ENCODE data around the gene SNTA1. TPM values are rescaled to one million over a fixed set of nuclear protein-coding genes. Genes with fewer than 3 reads are reported as not detected.
"Not testable (repeated sequence)": the region's sequence is repeated elsewhere in the genome, so short reads cannot be mapped to it uniquely, and the experiment has no call there.

The SNTA1 gene
- total RNA-seq, 1 donor from 2014 or later, result 108 TPM

DNA sequence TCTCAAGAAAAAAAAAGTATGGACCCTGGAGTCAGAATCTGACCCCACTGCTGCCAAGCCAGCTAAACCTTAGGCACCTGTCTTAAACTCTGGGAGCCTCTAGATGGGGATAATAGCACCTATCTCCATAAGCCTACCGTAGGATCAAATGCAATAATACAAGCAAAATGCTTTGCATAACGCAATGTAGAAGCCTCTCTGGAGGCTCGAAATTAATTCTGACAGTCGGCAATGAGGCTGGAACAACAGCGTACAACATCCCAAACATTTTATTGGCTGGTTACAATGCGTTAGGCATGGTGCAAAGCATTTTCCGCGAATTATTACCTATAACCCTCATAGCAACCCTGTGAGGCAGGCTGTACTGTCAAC is 42.8 kb downstream of the SNTA1 start:
- intact Hi-C loops (cut with DNase I), result loop anchor here (5.0 kb wide), 2 partner anchors 42 to 87 kb away; partner anchors contain the start of gene SNTA1
- Histone ChIP-seq H3K4me1 (peaks cover 6 to 17% of the 10 kb centered on the region in 2 donors), H3K9me3 (no peaks in the 10 kb centered on the region), H3K27me3 (no peaks in the 10 kb centered on the region), H3K27ac (peak overlapping the region; percentile 56 to 61), H3K36me3 (peaks cover 2 to 11% of the 10 kb centered on the region in 2 donors), H3K4me3 (peak overlapping the region; percentile 76 to 94)
- no peak for DNase-seq (ENCODE audit: low spot score in 2 of 2)
- peak in 1 of 3 experiments; percentile 26 for TF ChIP-seq CTCF (IDR thresholded peaks at IDR 0.05)

- H3K4me1 ChIP-seq, result peaks cover 6 to 17% of the 10 kb centered on the region in 2 donors
- H3K27ac ChIP-seq, result no peak overlapping the region
- no peak for TF ChIP-seq CTCF (IDR thresholded peaks at IDR 0.05)
- intact Hi-C loops (cut with DNase I), result loop anchor here (5.0 kb wide), 2 partner anchors 42 to 87 kb away; partner anchors contain the start of gene SNTA1
- H3K36me3 ChIP-seq, result peaks cover 6 to 20% of the 10 kb centered on the region in 2 donors
- DNase-seq (ENCODE audit: low spot score in 2 of 2), result no peak
- no peaks in the 10 kb centered on the region for H3K27me3 ChIP-seq
- peak overlapping the region; percentile 76 to 94 for H3K4me3 ChIP-seq
- no peaks in the 10 kb centered on the region for H3K9me3 ChIP-seq
These were observed 43.6 kb downstream of the SNTA1 start for GRCh38 chr20:33399924-33400323.

- H3K4me3 ChIP-seq, result no peak overlapping the region
- peak in 1 of 3 experiments; percentile 5 for TF ChIP-seq CTCF (IDR thresholded peaks at IDR 0.05)
- no peaks in the 10 kb centered on the region for H3K9me3 ChIP-seq
- DNase-seq (ENCODE audit: low spot score in 2 of 2), result no peak
- H3K27me3 ChIP-seq, result no peaks in the 10 kb centered on the region
- H3K27ac ChIP-seq, result no peak overlapping the region
- H3K36me3 ChIP-seq, result peaks cover 25 to 62% of the 10 kb centered on the region in 2 donors
- intact Hi-C loops (cut with DNase I), result no loop called here
- peaks cover 0 to 3% of the 10 kb centered on the region in 2 donors for H3K4me1 ChIP-seq
These were observed 48.8 kb downstream of the SNTA1 start for GRCh38 chr20:33394718-33395117.

DNA sequence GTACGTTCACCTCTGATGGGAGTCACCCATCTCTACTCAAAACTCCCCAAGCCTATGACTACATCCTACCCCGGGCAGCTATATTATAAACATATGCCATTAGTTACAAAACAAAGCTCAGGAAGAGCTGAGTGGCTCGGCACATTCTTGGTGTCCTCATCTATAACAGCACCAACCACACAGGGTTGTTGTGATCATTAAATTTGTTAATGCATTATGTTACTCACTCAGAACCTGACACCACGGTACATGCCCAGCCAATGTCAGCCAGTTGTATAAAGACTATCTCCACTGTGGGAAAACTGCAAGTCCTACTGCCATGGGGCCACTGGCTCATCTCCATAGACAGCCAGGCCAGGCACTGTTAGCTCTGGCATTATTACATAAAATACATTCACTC is 50.0 kb downstream of the SNTA1 start:
- intact Hi-C loops (cut with DNase I), result no loop called here
- H3K36me3 ChIP-seq, result peaks cover 28 to 65% of the 10 kb centered on the region in 2 donors
- no peaks in the 10 kb centered on the region for H3K9me3 ChIP-seq
- H3K4me1 ChIP-seq, result no peaks in the 10 kb centered on the region
- H3K27ac ChIP-seq, result no peak overlapping the region
- TF ChIP-seq CTCF (IDR thresholded peaks at IDR 0.05), result no peak
- no peak for DNase-seq (ENCODE audit: low spot score in 2 of 2)
- no peaks in the 10 kb centered on the region for H3K27me3 ChIP-seq
- H3K4me3 ChIP-seq, result no peak overlapping the region

DNA sequence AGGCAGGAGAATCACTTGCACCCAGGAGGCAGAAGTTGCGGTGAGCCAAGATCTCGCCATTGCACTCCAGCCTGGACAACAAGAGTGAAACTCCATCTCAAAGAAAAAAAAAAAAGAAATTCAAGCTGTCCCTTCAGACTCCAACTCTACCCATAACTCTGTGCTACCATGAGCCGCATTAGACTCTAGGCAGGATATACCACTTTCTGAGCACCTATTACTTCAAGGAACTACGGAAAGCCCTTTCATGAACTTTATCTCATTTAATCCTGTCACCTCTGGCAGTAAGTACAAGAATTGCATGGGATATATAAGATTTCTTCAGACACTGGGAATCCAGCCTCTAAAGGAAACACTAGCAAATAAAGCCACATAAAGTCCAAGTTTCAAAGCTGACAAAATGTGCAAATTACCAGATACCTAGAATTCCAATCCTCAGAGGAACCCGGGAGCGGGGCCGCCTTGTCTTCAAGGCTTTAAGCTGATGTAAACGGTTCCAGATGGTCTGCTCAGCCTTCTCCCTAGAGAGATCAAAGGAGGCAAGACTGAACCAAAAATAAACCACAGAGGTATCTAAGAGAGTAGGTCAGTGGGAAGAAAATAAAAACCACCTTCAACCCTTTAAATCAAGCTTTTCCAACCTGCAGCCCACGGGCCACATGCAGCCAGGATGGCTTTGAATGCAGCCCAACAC is 51.7 kb downstream of the SNTA1 start:
- Histone ChIP-seq H3K9me3 (no peaks in the 10 kb centered on the region), H3K36me3 (peaks cover 30 to 75% of the 10 kb centered on the region in 2 donors), H3K27me3 (no peaks in the 10 kb centered on the region), H3K4me3 (no peak overlapping the region), H3K27ac (no peak overlapping the region), H3K4me1 (no peaks in the 10 kb centered on the region)
- TF ChIP-seq CTCF (IDR thresholded peaks at IDR 0.05), result no peak
- DNase-seq (ENCODE audit: low spot score in 2 of 2), result no peak
- intact Hi-C loops (cut with DNase I), result no loop called here

DNA sequence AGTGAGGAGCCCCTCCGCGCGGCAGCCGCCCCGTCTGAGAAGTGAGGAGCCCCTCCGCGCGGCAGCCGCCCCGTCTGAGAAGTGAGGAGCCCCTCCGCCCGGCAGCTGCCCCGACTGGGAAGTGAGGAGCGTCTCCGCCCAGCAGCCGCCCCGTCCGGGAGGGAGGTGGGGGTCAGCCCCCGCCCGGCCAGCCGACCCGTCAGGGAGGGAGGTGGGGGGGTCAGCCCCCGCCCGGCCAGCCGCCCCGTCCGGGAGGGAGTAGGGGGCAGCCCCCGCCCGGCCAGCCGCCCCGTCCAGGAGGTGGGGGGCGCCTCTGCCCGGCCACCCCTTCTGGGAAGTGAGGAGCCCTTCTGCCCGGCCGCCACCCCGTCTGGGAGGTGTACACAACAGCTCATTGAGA is 54.2 kb downstream of the SNTA1 start:
- H3K9me3 ChIP-seq; DNase-seq (ENCODE audit: low spot score in 2 of 2); H3K4me3 ChIP-seq; intact Hi-C loops (cut with DNase I); H3K27me3 ChIP-seq; H3K27ac ChIP-seq; H3K4me1 ChIP-seq: not testable (repeated sequence)
- peaks cover 43 to 76% of the 10 kb centered on the region in 2 donors for H3K36me3 ChIP-seq
